ENCODE data around the gene DCLRE1B. TPM values are rescaled to one million over a fixed set of nuclear protein-coding genes. Genes with fewer than 3 reads are reported as not detected.

The DCLRE1B gene
- 1 to 10 TPM in 3 of 4 donors, under 1 TPM in 1; 0.53 to 5.8 (median 3.2) TPM for total RNA-seq

- H3K4me1 ChIP-seq, result peaks cover 4 to 41% (median 12%) of the 10 kb centered on the region in 4 donors
- H3K36me3 ChIP-seq, result peaks cover 0 to 9% (median 0%) of the 10 kb centered on the region in 3 donors
- H3K9me3 ChIP-seq, result no peaks in the 10 kb centered on the region
- peak within 1 kb of the TSS; percentile 85 to 99 (median 90) for H3K27ac ChIP-seq
- peak; percentile 97 to 99 (median 99) for DNase-seq
- H3K27me3 ChIP-seq, result no peaks in the 10 kb centered on the region
- peak within 1 kb of the TSS; percentile 70 to 85 (median 76) for H3K4me3 ChIP-seq
- TF ChIP-seq CTCF (IDR thresholded peaks at IDR 0.05), result peak; percentile 69 to 98 (median 92)
- peak; percentile 78 to 83 for TF ChIP-seq POLR2A (IDR thresholded peaks at IDR 0.05)
Observed at GRCh38 chr1:113904674-113905434, at the start of gene DCLRE1B, which contains the start of gene AP4B1. Gene DCLRE1B, plus strand, starts transcription at chr1:113905326. Its CDS starts 261 bp downstream, at chr1:113905587. Gene AP4B1, minus strand, starts transcription at chr1:113904799. Its CDS starts 82 bp downstream, at chr1:113904717.

- no peak for TF ChIP-seq POLR2A (IDR thresholded peaks at IDR 0.05)
- no peak overlapping the region for H3K27ac ChIP-seq
- no peak for DNase-seq
- no peaks in the 10 kb centered on the region for H3K9me3 ChIP-seq
- peaks cover 0 to 5% (median 0%) of the 10 kb centered on the region in 4 donors for H3K4me1 ChIP-seq
- peaks cover 0 to 38% (median 0%) of the 10 kb centered on the region in 3 donors for H3K36me3 ChIP-seq
- no peaks in the 10 kb centered on the region for H3K27me3 ChIP-seq
- no peak overlapping the region for H3K4me3 ChIP-seq
Observed at GRCh38 chr1:113855630-113856400, 49.3 kb upstream of the DCLRE1B start.

- Histone ChIP-seq H3K4me3 (no peak overlapping the region), H3K27me3 (no peaks in the 10 kb centered on the region), H3K27ac (no peak overlapping the region), H3K9me3 (no peaks in the 10 kb centered on the region), H3K36me3 (peaks cover 0 to 38% (median 0%) of the 10 kb centered on the region in 3 donors), H3K4me1 (peaks cover 0 to 5% (median 0%) of the 10 kb centered on the region in 4 donors)
- TF ChIP-seq POLR2A (IDR thresholded peaks at IDR 0.05) (no peak), CTCF (IDR thresholded peaks at IDR 0.05) (no peak)
- DNase-seq, result no peak
Observed at GRCh38 chr1:113856401-113856790, 48.7 kb upstream of the DCLRE1B start.

- Histone ChIP-seq H3K4me3 (no peak overlapping the region), H3K27ac (peak overlapping the region in 1 of 4 donors; percentile 69), H3K27me3 (no peaks in the 10 kb centered on the region), H3K9me3 (no peaks in the 10 kb centered on the region), H3K4me1 (peaks cover 0 to 5% (median 0%) of the 10 kb centered on the region in 4 donors), H3K36me3 (peaks cover 0 to 31% (median 0%) of the 10 kb centered on the region in 3 donors)
- no peak for DNase-seq
- no peak for TF ChIP-seq POLR2A (IDR thresholded peaks at IDR 0.05)
- no peak for TF ChIP-seq CTCF (IDR thresholded peaks at IDR 0.05)
Observed at GRCh38 chr1:113857776-113858175, 47.4 kb upstream of the DCLRE1B start.

- DNase-seq, result no peak
- peak overlapping the region in 1 of 4 donors; percentile 69 for H3K27ac ChIP-seq
- peaks cover 0 to 5% (median 0%) of the 10 kb centered on the region in 4 donors for H3K4me1 ChIP-seq
- H3K36me3 ChIP-seq, result peaks cover 0 to 31% (median 0%) of the 10 kb centered on the region in 3 donors
- no peaks in the 10 kb centered on the region for H3K27me3 ChIP-seq
- TF ChIP-seq CTCF (IDR thresholded peaks at IDR 0.05) (no peak), POLR2A (IDR thresholded peaks at IDR 0.05) (no peak)
- no peaks in the 10 kb centered on the region for H3K9me3 ChIP-seq
- no peak overlapping the region for H3K4me3 ChIP-seq
Observed at GRCh38 chr1:113858418-113858817, 46.7 kb upstream of the DCLRE1B start.

Measured in Peyer's patch (tissue), 4 donors.